IPS DF 19.7 (cell line): ENCODE data around the gene TEAD1.

Experiments used
- DNase-seq: peaks from one replicate; pipeline ENCODE4 v3.0.0-alpha.2; 2013; ENCODE audit warnings: low read depth, low spot score

Gene TEAD1

GRCh38 chr11:12666915-12667314 is 7.3 kb upstream of the TEAD1 start:
- DNase-seq, result no peak

DNA sequence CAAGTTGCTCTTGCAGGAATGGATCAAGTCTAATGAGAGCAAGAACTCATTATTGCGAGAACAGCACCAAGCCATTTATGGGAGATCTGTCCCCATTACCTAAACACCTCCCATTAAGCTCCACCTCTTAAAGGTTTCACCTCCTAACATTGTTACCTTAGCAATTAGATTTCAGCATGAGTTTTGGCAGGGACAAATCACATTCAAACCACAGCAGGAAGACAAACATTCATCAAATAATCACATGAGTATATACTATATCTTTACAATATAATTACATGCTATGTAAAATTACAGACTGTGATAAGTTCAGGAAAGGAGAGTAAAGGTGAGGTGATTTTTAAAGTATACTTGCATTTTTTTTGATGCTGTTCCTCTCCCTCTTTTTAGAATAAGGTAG is 6.6 kb upstream of the TEAD1 start:
- no peak for DNase-seq

- no peak for DNase-seq
Measured at GRCh38 chr11:12668166-12668565, 6.1 kb upstream of the TEAD1 start.

DNA sequence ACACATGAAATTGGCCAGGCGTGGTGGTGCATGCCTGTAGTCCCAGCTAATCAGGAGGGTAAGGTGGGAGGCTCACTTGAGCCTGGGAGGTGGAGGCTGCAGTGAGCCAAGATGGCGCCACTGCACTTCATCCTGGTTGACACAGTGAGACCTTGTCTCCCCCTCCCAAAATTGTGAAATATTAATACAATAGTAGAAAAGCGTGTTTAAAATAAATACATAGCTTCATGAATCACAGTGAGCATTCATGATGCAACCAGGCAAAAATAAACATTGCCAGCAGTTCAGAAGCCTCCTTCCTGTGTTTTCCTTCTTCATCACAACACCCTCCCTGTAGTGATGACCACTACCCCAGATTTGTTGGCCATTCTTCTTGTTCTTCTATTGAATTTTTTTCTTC is 4.3 kb upstream of the TEAD1 start:
- DNase-seq, result no peak

- no peak for DNase-seq
Measured at GRCh38 chr11:12671370-12671769, 2.9 kb upstream of the TEAD1 start.

GRCh38 chr11:12673601-12673923 is 659 bp upstream of the TEAD1 start:
- no peak for DNase-seq

DNA sequence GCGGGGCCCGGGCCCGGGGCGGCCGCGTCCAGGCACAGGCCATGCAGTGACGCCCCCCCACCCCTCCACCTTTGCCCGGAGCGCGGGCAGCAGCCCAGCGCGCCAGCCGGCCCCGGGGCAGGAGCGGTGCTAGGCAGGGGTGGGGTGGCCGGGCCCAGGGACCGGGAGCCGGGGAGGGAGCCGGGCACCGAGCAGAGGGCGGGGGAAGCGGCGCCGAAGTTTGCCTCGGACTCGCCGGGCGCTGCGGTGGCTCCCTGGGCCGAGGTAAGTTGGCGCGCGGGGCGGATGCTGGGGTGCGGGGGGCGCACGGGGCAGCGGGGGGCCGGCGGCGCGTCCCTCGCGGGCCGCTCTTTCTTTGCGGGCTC is 332 bp downstream of the TEAD1 start:
- no peak for DNase-seq

- no peak for DNase-seq
Measured at GRCh38 chr11:12674936-12675696, 895 bp downstream of the TEAD1 start.

GRCh38 chr11:12675951-12676711 is 1.9 kb downstream of the TEAD1 start:
- DNase-seq, result no peak

GRCh38 chr11:12677131-12677530 is 2.9 kb downstream of the TEAD1 start:
- DNase-seq, result no peak

DNA sequence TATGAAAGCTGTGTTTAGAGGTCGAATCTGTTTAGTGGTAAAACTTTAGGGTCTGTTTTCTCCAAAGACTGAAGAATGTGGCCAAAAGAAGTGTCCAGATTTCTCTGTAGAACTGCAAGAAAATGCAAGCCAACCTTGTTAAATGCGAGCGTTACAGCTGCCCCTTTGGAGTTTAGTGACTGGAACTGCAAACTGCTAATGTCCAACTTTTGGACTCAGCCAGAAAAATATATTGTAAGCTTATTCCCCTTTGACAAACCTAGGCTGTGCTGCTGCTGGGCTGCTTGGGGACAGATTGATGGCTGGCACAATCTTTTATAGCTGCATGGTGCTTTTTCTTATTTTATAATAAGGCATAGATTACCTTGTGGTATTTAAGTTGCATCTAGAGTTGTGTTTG is 3.9 kb downstream of the TEAD1 start:
- no peak for DNase-seq

- DNase-seq, result no peak
Measured at GRCh38 chr11:12678991-12679390, 4.8 kb downstream of the TEAD1 start.

DNA sequence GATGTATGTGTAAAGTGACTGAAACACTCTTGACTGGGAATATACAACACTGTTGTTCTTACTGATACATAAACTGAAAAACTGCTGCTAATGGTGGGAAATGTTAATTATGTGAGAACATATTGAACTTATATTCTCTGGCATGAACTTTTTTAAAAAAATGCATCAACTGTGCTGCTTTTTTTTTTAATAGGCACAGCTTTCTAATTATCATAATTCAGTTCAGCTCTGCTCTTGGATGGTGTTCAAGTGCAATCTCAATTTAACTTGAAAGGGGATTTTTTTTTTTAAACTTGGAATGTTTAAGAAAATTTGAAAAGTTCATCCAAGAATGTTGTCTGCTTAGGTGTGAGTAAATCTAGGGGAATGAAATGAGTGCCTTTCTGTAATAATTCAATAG is 5.2 kb downstream of the TEAD1 start:
- no peak for DNase-seq

DNA sequence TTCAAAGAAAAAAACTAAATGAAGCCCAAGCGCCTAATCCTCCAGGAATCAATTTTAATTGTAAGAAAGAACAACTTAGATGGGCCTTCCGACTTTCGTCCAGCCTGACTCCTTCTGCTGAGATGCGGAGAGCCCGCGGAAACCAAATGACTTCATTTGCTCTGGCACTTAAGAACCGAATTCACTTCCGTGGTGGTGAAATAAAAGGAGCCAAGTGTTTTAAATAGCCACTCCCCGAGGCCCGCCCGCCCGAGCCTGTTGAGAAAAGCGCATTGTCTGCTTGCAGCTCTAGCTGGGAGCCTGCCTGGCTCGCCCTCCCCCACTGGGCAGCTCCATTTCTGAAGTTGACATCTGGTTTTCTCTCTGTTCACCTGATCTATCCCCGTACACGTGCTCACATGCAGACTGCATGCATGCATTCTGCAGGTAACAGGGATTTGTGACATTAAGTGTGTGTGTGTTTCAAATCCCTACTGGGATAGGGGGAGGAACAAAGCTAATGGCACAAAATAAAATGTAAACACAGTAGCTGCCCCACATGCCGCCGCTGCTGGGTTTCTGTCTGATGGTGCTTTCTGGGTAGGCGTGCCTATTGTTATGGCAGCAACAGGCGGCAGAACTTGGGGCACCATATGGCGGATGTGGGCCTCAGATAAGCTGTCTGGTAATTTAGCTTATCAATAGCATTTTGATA is 6.2 kb downstream of the TEAD1 start:
- DNase-seq, result peak; percentile 80

GRCh38 chr11:12680940-12681258 is 6.7 kb downstream of the TEAD1 start:
- DNase-seq, result no peak

GRCh38 chr11:12681466-12681865 is 7.2 kb downstream of the TEAD1 start:
- no peak for DNase-seq

DNA sequence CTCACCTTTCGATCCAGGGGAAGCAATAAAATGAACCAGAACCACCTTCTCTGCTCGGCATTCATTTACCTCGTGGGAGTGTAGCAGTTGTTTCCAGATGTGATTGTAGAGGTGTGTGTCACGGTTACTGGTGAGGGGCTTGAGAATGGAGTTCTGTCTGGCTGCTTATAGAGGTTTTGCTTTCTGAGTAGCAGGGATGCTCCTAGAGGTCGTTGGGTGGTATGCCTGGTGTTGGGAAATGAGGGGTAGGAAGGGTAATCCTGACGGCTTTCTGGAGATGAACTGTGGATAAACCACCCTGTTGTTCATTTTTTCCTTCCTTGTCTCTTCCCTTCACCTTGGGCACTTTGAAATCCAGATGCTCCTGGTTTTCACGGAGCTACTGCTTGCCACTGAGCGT is 8.1 kb downstream of the TEAD1 start:
- DNase-seq, result no peak

GRCh38 chr11:12682737-12683500 is 8.7 kb downstream of the TEAD1 start:
- no peak for DNase-seq

GRCh38 chr11:12683874-12684273 is 9.7 kb downstream of the TEAD1 start:
- no peak for DNase-seq

DNA sequence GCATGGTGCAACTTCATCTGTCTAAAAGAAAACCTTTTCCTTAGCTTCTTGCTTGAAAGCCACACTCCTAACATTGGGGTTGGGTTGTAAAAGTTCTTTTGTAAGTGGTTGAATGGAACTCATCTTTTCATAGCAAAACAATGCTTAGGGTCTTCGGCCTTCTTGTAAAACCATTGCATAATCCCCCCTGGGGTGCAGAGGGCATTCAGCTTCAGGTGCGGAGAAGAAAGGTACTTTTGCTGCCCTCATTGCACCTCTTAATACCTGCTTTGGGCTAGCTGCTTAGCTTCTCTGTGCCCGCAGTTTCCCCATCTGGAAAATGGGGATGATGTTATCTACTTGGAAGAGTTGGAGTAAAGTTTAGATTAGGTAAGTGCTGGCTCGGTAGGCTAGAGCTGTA is 10.1 kb downstream of the TEAD1 start:
- no peak for DNase-seq

- no peak for DNase-seq
Measured at GRCh38 chr11:12684816-12685215, 10.6 kb downstream of the TEAD1 start.

GRCh38 chr11:12685229-12685628 is 11.0 kb downstream of the TEAD1 start:
- DNase-seq, result no peak
